NCI-H748 treated with DMSO at 0.1 percent for 48 hours (cell line): ENCODE results near the gene SARM1.
A peak's percentile ranks its signal among the peaks of the same experiment; 100 is the strongest.

Experiments
- DNase-seq: peaks from one replicate; lab custom pipeline; 2025; lab: John Stamatoyannopoulos, UW

Gene SARM1

GRCh38 chr17:28368915-28369683, 2.4 kb upstream of the SARM1 start:
- DNase-seq: no peak

- no peak for DNase-seq
Measured at GRCh38 chr17:28369684-28370034, 1.8 kb upstream of the SARM1 start.

- no peak for DNase-seq
Measured at GRCh38 chr17:28370035-28370743, 1.3 kb upstream of the SARM1 start, which contains the start of gene VTN. TSS of gene VTN (minus strand) at chr17:28370307. CDS start at chr17:28370203, 104 bp downstream.

- no peak for DNase-seq
Measured at GRCh38 chr17:28370744-28371103, 770 bp upstream of the SARM1 start.

- DNase-seq: peak; percentile 24
Measured at GRCh38 chr17:28372203-28372944, 880 bp downstream of the SARM1 start.

DNA sequence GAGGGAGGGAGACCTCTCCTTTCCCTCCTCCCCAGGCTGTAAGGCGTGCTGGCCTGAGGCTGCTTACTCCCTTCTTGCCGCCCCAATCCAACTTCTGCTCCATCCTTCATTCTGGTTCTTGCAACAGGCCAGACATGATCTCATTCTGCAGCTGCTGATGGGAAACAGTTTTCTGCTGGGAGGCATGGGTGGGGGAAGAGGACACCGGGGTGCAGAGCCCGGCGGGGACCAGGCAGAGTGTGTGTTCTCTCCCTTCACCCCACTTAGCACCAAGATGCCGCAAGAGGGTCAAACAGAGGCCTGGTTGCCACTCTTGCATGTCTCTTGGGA, 1.4 kb downstream of the SARM1 start:
- no peak for DNase-seq

DNA sequence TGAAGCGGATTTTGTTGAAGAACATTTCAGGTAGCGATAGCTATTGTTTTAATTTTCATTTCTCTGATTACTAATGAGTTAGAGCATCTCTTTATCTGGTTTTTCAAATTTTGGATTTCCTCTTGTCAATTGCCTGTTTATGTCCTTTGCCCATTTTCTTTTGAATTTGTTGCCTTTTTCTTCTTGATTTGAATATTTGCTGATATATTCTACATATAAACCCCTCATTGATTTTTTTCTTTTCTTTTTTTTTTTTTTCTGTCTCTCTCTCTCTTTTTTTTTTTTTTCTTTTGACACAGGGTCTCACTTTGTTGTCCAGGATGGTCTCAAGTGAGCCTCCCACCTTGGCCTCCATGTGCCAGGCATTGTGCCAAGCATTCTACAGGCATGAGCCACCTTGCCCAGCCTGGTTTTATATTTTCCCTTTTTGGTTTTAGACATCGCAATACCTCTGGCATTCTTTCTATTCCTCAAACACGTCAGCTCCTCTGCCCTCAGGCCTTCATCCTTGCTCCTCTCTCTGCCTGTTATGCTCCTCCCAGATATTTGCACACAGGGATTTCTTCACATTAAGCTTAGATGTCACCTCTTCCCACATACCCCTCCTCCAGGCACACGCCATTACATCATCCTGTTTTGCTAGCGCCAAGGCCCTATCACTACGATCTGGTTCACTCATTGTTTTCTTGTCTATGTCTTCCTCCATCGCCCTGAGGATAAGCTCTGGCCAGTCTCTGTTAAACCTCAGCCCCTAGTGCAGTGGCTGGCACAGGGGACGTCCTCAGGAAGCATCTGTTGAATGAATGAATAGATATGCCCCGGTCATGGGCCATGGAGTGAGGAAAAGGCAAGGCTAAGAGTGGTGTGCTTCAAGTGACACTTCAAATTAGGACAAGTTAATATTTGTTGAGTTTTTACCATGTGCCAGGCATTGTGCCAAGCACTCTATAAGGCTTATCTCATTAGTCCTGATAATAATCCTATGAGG, 8.6 kb downstream of the SARM1 start:
- no peak for DNase-seq

- peak; percentile 60 for DNase-seq
Measured at GRCh38 chr17:28381141-28381825, 9.8 kb downstream of the SARM1 start.

GRCh38 chr17:28384281-28385036, 13.0 kb downstream of the SARM1 start:
- DNase-seq: peak; percentile 63

GRCh38 chr17:28385037-28385400, 13.5 kb downstream of the SARM1 start:
- no peak for DNase-seq

GRCh38 chr17:28385406-28385805, 13.9 kb downstream of the SARM1 start:
- DNase-seq: no peak

GRCh38 chr17:28386391-28386790, 14.9 kb downstream of the SARM1 start:
- no peak for DNase-seq

DNA sequence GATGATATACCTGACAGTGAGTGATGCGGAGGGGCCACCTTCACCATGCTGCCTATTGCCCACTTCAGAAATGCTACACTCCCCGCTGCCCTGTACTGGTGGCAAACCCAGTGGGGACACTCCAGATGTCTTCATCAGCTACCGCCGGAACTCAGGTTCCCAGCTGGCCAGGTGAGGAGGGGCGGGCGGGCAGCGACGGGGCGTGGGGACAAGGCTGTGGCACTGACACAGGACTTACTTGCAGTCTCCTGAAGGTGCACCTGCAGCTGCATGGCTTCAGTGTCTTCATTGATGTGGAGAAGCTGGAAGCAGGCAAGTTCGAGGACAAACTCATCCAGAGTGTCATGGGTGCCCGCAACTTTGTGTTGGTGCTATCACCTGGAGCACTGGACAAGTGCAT, 16.6 kb downstream of the SARM1 start:
- DNase-seq: no peak

DNA sequence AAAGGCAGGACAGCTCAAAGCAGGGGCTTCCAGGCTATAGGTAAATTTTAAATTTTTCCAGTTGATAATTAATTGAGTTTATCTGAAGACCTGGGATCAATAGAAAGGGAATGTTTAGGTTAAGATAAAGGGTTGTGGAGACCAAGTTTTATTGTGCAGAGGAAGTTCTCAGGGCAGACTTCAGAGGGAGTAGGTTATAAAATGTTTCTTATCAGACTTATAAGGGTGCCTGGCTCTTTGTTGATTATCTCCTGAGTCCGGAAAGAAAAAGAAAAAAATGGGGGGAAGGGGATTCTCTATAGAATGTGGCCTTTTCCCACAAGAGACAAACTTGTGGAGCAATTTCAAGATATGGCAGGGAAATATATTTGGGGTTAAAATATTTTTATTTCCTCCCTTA, 18.6 kb downstream of the SARM1 start:
- DNase-seq: no peak

GRCh38 chr17:28390563-28390962, 19.1 kb downstream of the SARM1 start:
- no peak for DNase-seq

DNA sequence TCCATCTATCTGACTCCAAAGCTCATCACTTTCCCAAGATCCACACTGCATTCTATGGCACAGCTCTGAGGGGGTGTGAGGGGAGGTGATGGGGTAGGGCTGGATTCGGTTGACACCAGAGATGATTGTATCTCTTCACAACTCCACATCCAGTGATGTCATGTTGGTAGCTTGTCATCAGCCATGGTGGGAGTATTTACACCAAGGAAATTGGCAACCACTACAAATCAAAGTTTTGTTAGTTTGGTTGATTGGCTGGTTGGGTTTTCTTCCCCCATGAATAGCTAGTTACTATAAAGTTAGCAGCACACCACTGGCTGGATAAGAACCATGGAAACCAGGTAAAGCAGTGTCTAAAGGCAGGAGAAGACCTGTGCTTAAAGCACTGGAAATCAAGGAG, 19.5 kb downstream of the SARM1 start:
- DNase-seq: no peak

GRCh38 chr17:28391401-28391800, 19.9 kb downstream of the SARM1 start:
- no peak for DNase-seq

- no peak for DNase-seq
Measured at GRCh38 chr17:28392491-28392890, 21.0 kb downstream of the SARM1 start.

DNA sequence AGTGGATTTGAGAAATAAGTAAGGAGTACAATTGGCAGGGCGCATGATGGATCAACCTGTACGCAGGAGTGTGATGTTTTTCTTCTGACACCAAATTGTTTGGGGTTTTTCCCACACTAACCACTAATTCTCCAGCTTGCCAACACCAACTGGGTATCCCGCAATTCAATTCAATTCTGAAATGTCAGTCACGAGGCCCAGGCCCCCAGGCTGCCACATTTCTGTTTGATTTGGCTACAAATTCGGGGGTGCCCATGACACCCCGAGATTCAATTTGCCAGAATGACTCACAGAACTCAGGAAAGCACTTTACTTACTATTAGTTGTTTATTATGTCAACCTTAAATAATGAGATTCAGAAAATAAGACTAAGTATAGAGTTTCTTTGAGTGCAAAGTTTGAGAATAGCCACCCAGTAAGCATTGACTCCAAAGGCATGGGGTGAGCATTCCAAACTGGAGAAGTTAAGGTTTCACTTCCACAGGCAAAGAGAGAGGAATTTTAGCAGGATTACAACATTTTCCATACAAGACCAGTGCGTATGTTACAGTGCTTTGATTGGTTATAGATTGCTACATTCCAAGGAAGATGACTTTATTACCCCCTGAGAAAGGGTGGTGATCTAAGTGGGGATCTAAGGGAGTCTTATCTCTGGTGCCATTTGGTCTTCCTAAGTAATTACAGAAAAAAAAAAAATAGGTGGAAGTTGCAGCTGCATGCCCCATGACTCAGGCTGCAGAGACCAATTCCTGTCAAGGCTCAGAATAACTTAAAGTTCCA, 23.0 kb downstream of the SARM1 start:
- DNase-seq: no peak

- DNase-seq: no peak
Measured at GRCh38 chr17:28395426-28395825, 23.9 kb downstream of the SARM1 start.
